HEK293T (cell line): ENCODE measurements around the gene TTC21A.

Source experiments
- ARNT ChIP-seq: fragments of 450-650 bp; IDR thresholded peaks from 2 replicates; pipeline ENCODE4 v1.6.1; 2017; ENCODE audit warnings: mild to moderate bottlenecking
- BHLHE40 ChIP-seq: fragments of 450-650 bp; IDR thresholded peaks from 2 replicates; pipeline ENCODE4 v1.6.1; 2016; ENCODE audit warnings: mild to moderate bottlenecking, moderate library complexity, borderline replicate concordance
- ELF4 ChIP-seq: fragments of 450-650 bp; IDR thresholded peaks from 2 replicates; pipeline ENCODE4 v1.6.1; 2017; ENCODE audit warnings: antibody characterized with exemption
- FOXA1 ChIP-seq: fragments of 450-650 bp; IDR thresholded peaks from 2 replicates; pipeline ENCODE4 v1.6.1; 2016; ENCODE audit warnings: mild to moderate bottlenecking
- FOXK2 ChIP-seq: fragments of 450-650 bp; IDR thresholded peaks from 2 replicates; pipeline ENCODE4 v1.6.1; 2016; ENCODE audit warnings: mild to moderate bottlenecking
- FOXM1 ChIP-seq: fragments of 450-650 bp; IDR thresholded peaks from 2 replicates; pipeline ENCODE4 v1.6.1; 2017; ENCODE audit warnings: mild to moderate bottlenecking, borderline replicate concordance
- LEF1 ChIP-seq: fragments of 450-650 bp; IDR thresholded peaks from 2 replicates; pipeline ENCODE4 v1.6.1; 2017; ENCODE audit warnings: mild to moderate bottlenecking, borderline replicate concordance
- NFRKB ChIP-seq: fragments of 450-650 bp; IDR thresholded peaks from 2 replicates; pipeline ENCODE4 v1.6.1; 2016; ENCODE audit warnings: mild to moderate bottlenecking, moderate library complexity
- SP1 ChIP-seq: fragments of 450-650 bp; IDR thresholded peaks from 2 replicates; pipeline ENCODE4 v1.6.1; 2017
- SUZ12 ChIP-seq: fragments of 450-650 bp; IDR thresholded peaks from 2 replicates; pipeline ENCODE4 v1.6.1; 2016; ENCODE audit warnings: mild to moderate bottlenecking
- TF ChIP-seq, protein P1 (sequence below): fragments of 450-650 bp; IDR thresholded peaks from 2 replicates; pipeline ENCODE4 v1.6.1; 2016

- TF ChIP-seq ARNT, result no peak
- TF ChIP-seq ELF4, result no peak
- TF ChIP-seq, protein P1, sequence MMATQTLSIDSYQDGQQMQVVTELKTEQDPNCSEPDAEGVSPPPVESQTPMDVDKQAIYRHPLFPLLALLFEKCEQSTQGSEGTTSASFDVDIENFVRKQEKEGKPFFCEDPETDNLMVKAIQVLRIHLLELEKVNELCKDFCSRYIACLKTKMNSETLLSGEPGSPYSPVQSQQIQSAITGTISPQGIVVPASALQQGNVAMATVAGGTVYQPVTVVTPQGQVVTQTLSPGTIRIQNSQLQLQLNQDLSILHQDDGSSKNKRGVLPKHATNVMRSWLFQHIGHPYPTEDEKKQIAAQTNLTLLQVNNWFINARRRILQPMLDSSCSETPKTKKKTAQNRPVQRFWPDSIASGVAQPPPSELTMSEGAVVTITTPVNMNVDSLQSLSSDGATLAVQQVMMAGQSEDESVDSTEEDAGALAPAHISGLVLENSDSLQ, result no peak
- no peak for TF ChIP-seq FOXM1
- TF ChIP-seq NFRKB, result no peak
- TF ChIP-seq SP1, result no peak
- TF ChIP-seq FOXK2, result no peak
- TF ChIP-seq LEF1, result no peak
- TF ChIP-seq BHLHE40, result no peak
- TF ChIP-seq SUZ12, result no peak
- TF ChIP-seq FOXA1, result no peak
Measured at GRCh38 chr3:39102504-39103323, 4.8 kb upstream of the TTC21A start.
